ENCODE measurements around the gene CIBAR2.

The CIBAR2 gene

GRCh38 chr16:85153656-85154091 is 41.4 kb upstream of the CIBAR2 start:
- H3K27ac ChIP-seq (replicated peaks) = no peak overlapping the region
- H3K27me3 ChIP-seq (ENCODE audit: insufficient read depth, poor library complexity, severe bottlenecking) = peaks cover 5% of the 10 kb centered on the region
- DNase-seq (ENCODE audit: low read depth in 1 of 2, low spot score in 1 of 2) = no peak
- TF ChIP-seq SPI1 (IDR thresholded peaks at IDR 0.05; ENCODE audit: borderline replicate concordance, low read depth) (no peak), POLR2AphosphoS5 (IDR thresholded peaks at IDR 0.05; ENCODE audit: low read depth) (no peak), CTCF (IDR thresholded peaks at IDR 0.05; ENCODE audit: insufficient read depth, low read length) (no peak), REST (IDR thresholded peaks at IDR 0.05; ENCODE audit: insufficient replicate concordance, low read depth) (no peak), GABPA (IDR thresholded peaks at IDR 0.05; ENCODE audit: low read depth) (no peak)
- H3K4me3 ChIP-seq (replicated peaks; ENCODE audit: insufficient read depth, low read length) = no peak overlapping the region

- TF ChIP-seq POLR2AphosphoS5 (IDR thresholded peaks at IDR 0.05; ENCODE audit: low read depth) = no peak
- TF ChIP-seq SPI1 (IDR thresholded peaks at IDR 0.05; ENCODE audit: borderline replicate concordance, low read depth) = no peak
- no peak for TF ChIP-seq GABPA (IDR thresholded peaks at IDR 0.05; ENCODE audit: low read depth)
- no peak for TF ChIP-seq REST (IDR thresholded peaks at IDR 0.05; ENCODE audit: insufficient replicate concordance, low read depth)
- no peak for TF ChIP-seq CTCF (IDR thresholded peaks at IDR 0.05; ENCODE audit: insufficient read depth, low read length)
- no peak overlapping the region for H3K4me3 ChIP-seq (replicated peaks; ENCODE audit: insufficient read depth, low read length)
- DNase-seq (ENCODE audit: low read depth in 1 of 2, low spot score in 1 of 2) = no peak
Observed at GRCh38 chr16:85153046-85153445, 40.8 kb upstream of the CIBAR2 start.

GRCh38 chr16:85152414-85153030 is 40.2 kb upstream of the CIBAR2 start:
- Histone ChIP-seq H3K4me3 (replicated peaks; ENCODE audit: insufficient read depth, low read length) (no peak overlapping the region), H3K27me3 (ENCODE audit: insufficient read depth, poor library complexity, severe bottlenecking) (peaks cover 5% of the 10 kb centered on the region), H3K27ac (replicated peaks) (no peak overlapping the region)
- TF ChIP-seq POLR2AphosphoS5 (IDR thresholded peaks at IDR 0.05; ENCODE audit: low read depth) (no peak), GABPA (IDR thresholded peaks at IDR 0.05; ENCODE audit: low read depth) (no peak), REST (IDR thresholded peaks at IDR 0.05; ENCODE audit: insufficient replicate concordance, low read depth) (no peak), CTCF (IDR thresholded peaks at IDR 0.05; ENCODE audit: insufficient read depth, low read length) (no peak), SPI1 (IDR thresholded peaks at IDR 0.05; ENCODE audit: borderline replicate concordance, low read depth) (no peak)
- no peak for DNase-seq (ENCODE audit: low read depth in 1 of 2, low spot score in 1 of 2)

More at GRCh38 chr16:85153046-85153445, 40.8 kb upstream of the CIBAR2 start:
- Histone ChIP-seq H3K27me3 (ENCODE audit: insufficient read depth, poor library complexity, severe bottlenecking) (peaks cover 5% of the 10 kb centered on the region), H3K27ac (replicated peaks) (no peak overlapping the region)

All from HL-60 (cell line).